SK-N-MC (cell line): Measurements from ENCODE around the gene NAT9.

Source experiments
- DNase-seq: peaks from one replicate; pipeline ENCODE4 v3.0.0-alpha.2; 2011; ENCODE audit warnings: low read depth, low spot score
- H3K27ac ChIP-seq: fragments of 200-600 bp; sonication (generic); 2 replicates; pipeline ENCODE4 v1.5.1; 2016; ENCODE audit warnings: mixed run types
- H3K36me3 ChIP-seq: fragments of 200-600 bp; sonication (generic); 2 replicates; pipeline ENCODE4 v1.6.1; 2017; ENCODE audit warnings: antibody characterized with exemption, low read length, mixed read lengths; ENCODE audit not compliant: insufficient read depth
- H3K4me3 ChIP-seq: fragments of 200-600 bp; sonication (generic); 2 replicates; pipeline ENCODE4 v1.5.1; 2016
- H3K9ac ChIP-seq: fragments of 200-600 bp; sonication (generic); 2 replicates; pipeline ENCODE4 v1.8.0; 2017; ENCODE audit warnings: mixed run types, mixed read lengths; ENCODE audit not compliant: insufficient read length
- H3K9me3 ChIP-seq: fragments of 200-600 bp; sonication (generic); 2 replicates; pipeline ENCODE4 v1.6.1; 2017; ENCODE audit warnings: low read depth, mild to moderate bottlenecking, antibody characterized with exemption, low read length, moderate library complexity, mixed read lengths
- EZH2 ChIP-seq: fragments of 200-600 bp; sonication (generic); IDR thresholded peaks from one replicate; pipeline ENCODE4 v1.6.1; 2017; ENCODE audit warnings: antibody characterized with exemption
- FOXP2 ChIP-seq: optimal IDR thresholded peaks from 2 replicates; pipeline ENCODE3; 2011; ENCODE audit warnings: mild to moderate bottlenecking, moderate library complexity; ENCODE audit not compliant: insufficient read depth; ENCODE audit errors: extremely low read length, control extremely low read depth
- POLR2AphosphoS5 ChIP-seq: IDR thresholded peaks from 2 replicates; pipeline ENCODE4 v1.6.1; 2012; ENCODE audit warnings: mild to moderate bottlenecking, low read depth, low read length, borderline replicate concordance

NAT9 gene

GRCh38 chr17:74757931-74758847 lies 18.0 kb downstream of the NAT9 start:
- TF ChIP-seq FOXP2, result no peak
- no peak for TF ChIP-seq POLR2AphosphoS5
- no peak for TF ChIP-seq EZH2
- no peak for DNase-seq
- no peak overlapping the region for H3K9ac ChIP-seq
- no peaks in the 10 kb centered on the region for H3K36me3 ChIP-seq
- H3K27ac ChIP-seq, result no peak overlapping the region
- H3K9me3 ChIP-seq, result no peaks in the 10 kb centered on the region
- H3K4me3 ChIP-seq, result no peak overlapping the region

GRCh38 chr17:74757502-74757901 lies 18.6 kb downstream of the NAT9 start:
- no peaks in the 10 kb centered on the region for H3K9me3 ChIP-seq
- TF ChIP-seq EZH2 (no peak), POLR2AphosphoS5 (no peak), FOXP2 (no peak)
- H3K36me3 ChIP-seq, result no peaks in the 10 kb centered on the region
- no peak for DNase-seq
- H3K9ac ChIP-seq, result no peak overlapping the region
- H3K27ac ChIP-seq, result no peak overlapping the region
- no peak overlapping the region for H3K4me3 ChIP-seq

- no peak for DNase-seq
- no peak overlapping the region for H3K9ac ChIP-seq
- TF ChIP-seq POLR2AphosphoS5 (no peak), FOXP2 (no peak), EZH2 (no peak)
- no peaks in the 10 kb centered on the region for H3K9me3 ChIP-seq
- no peak overlapping the region for H3K27ac ChIP-seq
- no peaks in the 10 kb centered on the region for H3K36me3 ChIP-seq
- H3K4me3 ChIP-seq, result no peak overlapping the region
Observed at GRCh38 chr17:74756891-74757290, 19.3 kb downstream of the NAT9 start.

GRCh38 chr17:74755533-74755932 lies 20.6 kb downstream of the NAT9 start:
- TF ChIP-seq EZH2 (no peak), FOXP2 (no peak), POLR2AphosphoS5 (no peak)
- Histone ChIP-seq H3K36me3 (no peaks in the 10 kb centered on the region), H3K4me3 (no peak overlapping the region), H3K9ac (no peak overlapping the region), H3K27ac (no peak overlapping the region), H3K9me3 (no peaks in the 10 kb centered on the region)
- DNase-seq, result no peak

GRCh38 chr17:74754832-74755231 lies 21.3 kb downstream of the NAT9 start:
- DNase-seq, result no peak
- Histone ChIP-seq H3K36me3 (no peaks in the 10 kb centered on the region), H3K4me3 (no peak overlapping the region), H3K9ac (no peak overlapping the region), H3K27ac (no peak overlapping the region), H3K9me3 (no peaks in the 10 kb centered on the region)
- TF ChIP-seq POLR2AphosphoS5, result no peak
- TF ChIP-seq EZH2, result no peak
- no peak for TF ChIP-seq FOXP2

GRCh38 chr17:74752822-74753401 lies 23.2 kb downstream of the NAT9 start:
- TF ChIP-seq EZH2 (no peak), POLR2AphosphoS5 (no peak), FOXP2 (no peak)
- no peaks in the 10 kb centered on the region for H3K9me3 ChIP-seq
- no peak overlapping the region for H3K27ac ChIP-seq
- H3K9ac ChIP-seq, result no peak overlapping the region
- no peak for DNase-seq
- H3K36me3 ChIP-seq, result no peaks in the 10 kb centered on the region
- H3K4me3 ChIP-seq, result no peak overlapping the region

- Histone ChIP-seq H3K9me3 (no peaks in the 10 kb centered on the region), H3K9ac (no peak overlapping the region), H3K4me3 (no peak overlapping the region), H3K36me3 (no peaks in the 10 kb centered on the region), H3K27ac (no peak overlapping the region)
- no peak for DNase-seq
- no peak for TF ChIP-seq EZH2
- TF ChIP-seq POLR2AphosphoS5, result no peak
- no peak for TF ChIP-seq FOXP2
Observed at GRCh38 chr17:74752415-74752814, 23.7 kb downstream of the NAT9 start.

GRCh38 chr17:74750327-74751069 lies 25.6 kb downstream of the NAT9 start:
- no peak for DNase-seq
- peak overlapping the region; percentile 85; the same call in 1 of the 2 replicates for H3K4me3 ChIP-seq
- no peaks in the 10 kb centered on the region for H3K9me3 ChIP-seq
- no peaks in the 10 kb centered on the region for H3K36me3 ChIP-seq
- H3K27ac ChIP-seq, result no peak overlapping the region
- TF ChIP-seq EZH2 (no peak), POLR2AphosphoS5 (no peak), FOXP2 (no peak)
- H3K9ac ChIP-seq, result no peak overlapping the region

GRCh38 chr17:74750039-74750326 lies 26.2 kb downstream of the NAT9 start:
- Histone ChIP-seq H3K9me3 (no peaks in the 10 kb centered on the region), H3K36me3 (no peaks in the 10 kb centered on the region), H3K4me3 (peak overlapping the region; percentile 85), H3K9ac (no peak overlapping the region), H3K27ac (no peak overlapping the region)
- TF ChIP-seq FOXP2, result no peak
- no peak for TF ChIP-seq EZH2
- TF ChIP-seq POLR2AphosphoS5, result no peak
- no peak for DNase-seq
